Breast epithelium (tissue), 3 donors: ENCODE data around the gene UCP2.

Experiments
- POLR2A ChIP-seq: fragments of 450-650 bp; IDR thresholded peaks from one replicate; pipeline ENCODE4 v1.6.1; 2016; ENCODE audit warnings: antibody characterized with exemption, mild to moderate bottlenecking, moderate library complexity
- POLR2AphosphoS5 ChIP-seq, 3 donors: sonication (generic); formaldehyde crosslinking; IDR thresholded peaks; one replicate each; pipeline ENCODE4 v1.6.1; 2017; ENCODE audit warnings: antibody characterized with exemption in 3 of 3
- TF ChIP-seq, protein P1 (sequence below), 3 donors: fragments of 450-650 bp; IDR thresholded peaks; one replicate each; pipeline ENCODE4 v1.5.1; 2016 to 2017; ENCODE audit warnings: antibody characterized with exemption in 3 of 3, mild to moderate bottlenecking in 3 of 3, moderate library complexity in 3 of 3

DNA sequence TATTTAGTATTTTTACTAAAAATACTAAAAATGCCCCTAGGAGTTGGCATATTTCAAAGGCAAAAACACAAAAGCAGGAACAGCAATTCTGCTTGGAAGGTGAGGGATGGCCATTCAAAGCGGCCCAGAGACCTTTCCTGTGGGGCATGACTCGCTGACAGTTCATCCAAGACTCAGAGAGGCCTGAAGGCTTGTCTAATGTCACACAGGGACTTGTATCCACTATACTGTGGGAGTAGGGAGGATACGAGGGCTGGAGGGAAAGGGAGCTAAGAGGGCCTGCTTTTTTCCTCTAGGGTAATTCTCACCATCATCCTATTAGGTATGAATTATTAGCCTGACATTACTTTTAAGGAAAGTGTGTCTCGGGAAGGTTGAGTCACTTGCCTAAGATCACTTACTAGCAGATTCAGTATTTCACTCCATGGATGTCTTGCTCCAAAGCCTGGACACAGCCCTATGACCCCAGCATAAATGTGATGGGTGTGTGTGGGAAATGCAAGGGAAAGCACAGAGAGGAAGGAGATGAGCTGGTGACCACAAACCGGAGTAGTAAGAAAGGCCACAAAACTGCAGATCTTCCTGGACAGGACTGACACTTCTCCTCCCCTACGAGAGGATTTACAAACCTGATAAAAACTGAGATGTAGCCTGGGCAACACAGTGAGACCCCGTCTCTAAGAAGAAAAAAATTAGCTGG, 43.0 kb upstream of the UCP2 start:
- TF ChIP-seq, protein P1, sequence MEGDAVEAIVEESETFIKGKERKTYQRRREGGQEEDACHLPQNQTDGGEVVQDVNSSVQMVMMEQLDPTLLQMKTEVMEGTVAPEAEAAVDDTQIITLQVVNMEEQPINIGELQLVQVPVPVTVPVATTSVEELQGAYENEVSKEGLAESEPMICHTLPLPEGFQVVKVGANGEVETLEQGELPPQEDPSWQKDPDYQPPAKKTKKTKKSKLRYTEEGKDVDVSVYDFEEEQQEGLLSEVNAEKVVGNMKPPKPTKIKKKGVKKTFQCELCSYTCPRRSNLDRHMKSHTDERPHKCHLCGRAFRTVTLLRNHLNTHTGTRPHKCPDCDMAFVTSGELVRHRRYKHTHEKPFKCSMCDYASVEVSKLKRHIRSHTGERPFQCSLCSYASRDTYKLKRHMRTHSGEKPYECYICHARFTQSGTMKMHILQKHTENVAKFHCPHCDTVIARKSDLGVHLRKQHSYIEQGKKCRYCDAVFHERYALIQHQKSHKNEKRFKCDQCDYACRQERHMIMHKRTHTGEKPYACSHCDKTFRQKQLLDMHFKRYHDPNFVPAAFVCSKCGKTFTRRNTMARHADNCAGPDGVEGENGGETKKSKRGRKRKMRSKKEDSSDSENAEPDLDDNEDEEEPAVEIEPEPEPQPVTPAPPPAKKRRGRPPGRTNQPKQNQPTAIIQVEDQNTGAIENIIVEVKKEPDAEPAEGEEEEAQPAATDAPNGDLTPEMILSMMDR (IDR thresholded peaks at IDR 0.05), result no peak
- no peak for TF ChIP-seq POLR2AphosphoS5 (IDR thresholded peaks at IDR 0.05)
- no peak for TF ChIP-seq POLR2A
